MM.1S (cell line): ENCODE results near the gene ARID3B.

Source experiments
- DNase-seq: peaks from one replicate; pipeline ENCODE4 v3.0.0-alpha.2; 2015
- H2AFZ ChIP-seq: fragments of 300-600 bp; sonication (generic); 2 replicates; pipeline ENCODE4 v1.6.0; 2016; ENCODE audit warnings: antibody characterized with exemption, low read length
- H3F3A ChIP-seq: fragments of 300-600 bp; sonication (generic); 2 replicates; pipeline ENCODE4 v1.6.1; 2016; ENCODE audit warnings: mild to moderate bottlenecking, antibody characterized with exemption, low read length, moderate library complexity, mixed read lengths; ENCODE audit not compliant: insufficient read depth
- H3K27ac ChIP-seq: fragments of 300-600 bp; sonication (generic); 2 replicates; pipeline ENCODE4 v1.5.1; 2016; ENCODE audit warnings: mild to moderate bottlenecking, low read length
- H3K27me3 ChIP-seq: fragments of 300-600 bp; sonication (generic); replicated peaks from 2 replicates; pipeline ENCODE4 v1.6.0; 2016; ENCODE audit warnings: low read length; ENCODE audit not compliant: insufficient read depth
- H3K36me3 ChIP-seq: fragments of 300-600 bp; sonication (generic); replicated peaks from 2 replicates; pipeline ENCODE4 v1.6.1; 2016; ENCODE audit warnings: mild to moderate bottlenecking, low read length, mixed read lengths; ENCODE audit not compliant: insufficient read depth
- H3K4me1 ChIP-seq: fragments of 300-600 bp; sonication (generic); 2 replicates; pipeline ENCODE4 v1.6.1; 2016; ENCODE audit warnings: low read length, mixed read lengths
- H3K4me2 ChIP-seq: fragments of 300-600 bp; sonication (generic); 2 replicates; pipeline ENCODE4 v1.6.0; 2016; ENCODE audit warnings: low read depth, low read length
- H3K4me3 ChIP-seq: fragments of 300-600 bp; sonication (generic); 2 replicates; pipeline ENCODE4 v1.5.1; 2016; ENCODE audit warnings: low read length, mixed read lengths
- H3K79me2 ChIP-seq: fragments of 300-600 bp; sonication (generic); 2 replicates; pipeline ENCODE4 v1.6.1; 2016; ENCODE audit warnings: mixed run types, low read length, mixed read lengths
- H3K9ac ChIP-seq: fragments of 300-600 bp; sonication (generic); 2 replicates; pipeline ENCODE4 v1.6.1; 2016; ENCODE audit warnings: low read length, mixed read lengths
- H3K9me2 ChIP-seq: fragments of 300-600 bp; sonication (generic); replicated peaks from 2 replicates; pipeline ENCODE4 v1.6.1; 2016; ENCODE audit warnings: mild to moderate bottlenecking, low read length, mixed read lengths; ENCODE audit not compliant: insufficient read depth
- H3K9me3 ChIP-seq: fragments of 300-600 bp; sonication (generic); replicated peaks from 2 replicates; pipeline ENCODE4 v1.6.1; 2016; ENCODE audit warnings: mild to moderate bottlenecking, low read length, mixed read lengths; ENCODE audit not compliant: insufficient read depth
- H4K20me1 ChIP-seq: fragments of 300-600 bp; sonication (generic); 2 replicates; pipeline ENCODE4 v1.6.1; 2016; ENCODE audit warnings: mild to moderate bottlenecking, low read length, moderate library complexity, mixed read lengths; ENCODE audit not compliant: insufficient read depth
- EZH2 ChIP-seq: fragments of 300-600 bp; sonication (generic); optimal IDR thresholded peaks from 2 replicates; pipeline ENCODE3; 2017; ENCODE audit warnings: low read depth, mild to moderate bottlenecking, antibody characterized with exemption, low read length, mixed read lengths
- EZH2phosphoT487 ChIP-seq: fragments of 300-600 bp; sonication (generic); IDR thresholded peaks from 2 replicates; pipeline ENCODE4 v1.6.1; 2018; ENCODE audit warnings: antibody characterized with exemption, low read length
- TF ChIP-seq, protein P1 (sequence below): fragments of 300-600 bp; sonication (generic); IDR thresholded peaks from 2 replicates; pipeline ENCODE4 v1.5.1; 2016; ENCODE audit warnings: antibody characterized with exemption, low read length, mixed read lengths

The ARID3B gene, protein sequence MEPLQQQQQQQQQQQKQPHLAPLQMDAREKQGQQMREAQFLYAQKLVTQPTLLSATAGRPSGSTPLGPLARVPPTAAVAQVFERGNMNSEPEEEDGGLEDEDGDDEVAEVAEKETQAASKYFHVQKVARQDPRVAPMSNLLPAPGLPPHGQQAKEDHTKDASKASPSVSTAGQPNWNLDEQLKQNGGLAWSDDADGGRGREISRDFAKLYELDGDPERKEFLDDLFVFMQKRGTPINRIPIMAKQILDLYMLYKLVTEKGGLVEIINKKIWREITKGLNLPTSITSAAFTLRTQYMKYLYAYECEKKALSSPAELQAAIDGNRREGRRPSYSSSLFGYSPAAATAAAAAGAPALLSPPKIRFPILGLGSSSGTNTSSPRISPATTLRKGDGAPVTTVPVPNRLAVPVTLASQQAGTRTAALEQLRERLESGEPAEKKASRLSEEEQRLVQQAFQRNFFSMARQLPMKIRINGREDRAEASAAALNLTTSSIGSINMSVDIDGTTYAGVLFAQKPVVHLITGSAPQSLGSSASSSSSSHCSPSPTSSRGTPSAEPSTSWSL

GRCh38 chr15:74540761-74541493, at the start of gene ARID3B:
ARID3B (plus strand) TSS chr15:74541220; CDS start chr15:74543937, 2,717 bp downstream.
- Histone ChIP-seq H3K27me3 (no peaks in the 10 kb centered on the region), H4K20me1 (no peaks in the 10 kb centered on the region), H3F3A (peaks cover 54% of the 10 kb centered on the region), H3K9me2 (no peaks in the 10 kb centered on the region), H3K4me3 (peak within 1 kb of the TSS; percentile 87), H3K4me2 (peak within 1 kb of the TSS; percentile 86), H3K79me2 (peaks cover 66% of the 10 kb centered on the region), H3K36me3 (no peaks in the 10 kb centered on the region; the same call in 1 of the 2 replicates), H3K9me3 (no peaks in the 10 kb centered on the region), H3K9ac (peak within 1 kb of the TSS; percentile 98), H2AFZ (peak within 1 kb of the TSS; percentile 43), H3K27ac (peak within 1 kb of the TSS; percentile 93), H3K4me1 (peaks cover 18% of the 10 kb centered on the region)
- peak; percentile 99 for DNase-seq
- TF ChIP-seq EZH2phosphoT487: no peak
- TF ChIP-seq, protein P1, sequence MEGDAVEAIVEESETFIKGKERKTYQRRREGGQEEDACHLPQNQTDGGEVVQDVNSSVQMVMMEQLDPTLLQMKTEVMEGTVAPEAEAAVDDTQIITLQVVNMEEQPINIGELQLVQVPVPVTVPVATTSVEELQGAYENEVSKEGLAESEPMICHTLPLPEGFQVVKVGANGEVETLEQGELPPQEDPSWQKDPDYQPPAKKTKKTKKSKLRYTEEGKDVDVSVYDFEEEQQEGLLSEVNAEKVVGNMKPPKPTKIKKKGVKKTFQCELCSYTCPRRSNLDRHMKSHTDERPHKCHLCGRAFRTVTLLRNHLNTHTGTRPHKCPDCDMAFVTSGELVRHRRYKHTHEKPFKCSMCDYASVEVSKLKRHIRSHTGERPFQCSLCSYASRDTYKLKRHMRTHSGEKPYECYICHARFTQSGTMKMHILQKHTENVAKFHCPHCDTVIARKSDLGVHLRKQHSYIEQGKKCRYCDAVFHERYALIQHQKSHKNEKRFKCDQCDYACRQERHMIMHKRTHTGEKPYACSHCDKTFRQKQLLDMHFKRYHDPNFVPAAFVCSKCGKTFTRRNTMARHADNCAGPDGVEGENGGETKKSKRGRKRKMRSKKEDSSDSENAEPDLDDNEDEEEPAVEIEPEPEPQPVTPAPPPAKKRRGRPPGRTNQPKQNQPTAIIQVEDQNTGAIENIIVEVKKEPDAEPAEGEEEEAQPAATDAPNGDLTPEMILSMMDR: no peak
- no peak for TF ChIP-seq EZH2

DNA sequence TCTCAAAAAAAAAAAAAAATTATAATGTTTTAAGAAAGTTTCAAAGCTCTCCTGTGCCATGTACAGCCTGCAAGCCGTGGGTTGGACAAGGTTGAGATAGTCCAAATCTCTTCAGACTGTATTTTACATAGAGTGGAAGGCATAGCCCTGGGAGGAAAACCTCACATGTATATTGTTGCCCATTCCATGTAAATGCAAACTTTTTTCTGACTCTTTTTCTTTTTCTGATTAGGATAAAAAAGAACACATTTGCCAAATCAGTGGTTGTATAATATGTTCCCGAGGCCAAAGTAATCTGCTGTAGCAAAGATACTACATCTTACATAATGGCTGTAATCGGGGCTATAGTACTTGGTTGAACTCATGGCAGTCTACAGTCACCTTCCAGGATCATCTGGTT, 44.4 kb upstream of the ARID3B start:
- Histone ChIP-seq H3K9me2 (no peaks in the 10 kb centered on the region), H4K20me1 (no peaks in the 10 kb centered on the region), H3K4me1 (peaks cover 10% of the 10 kb centered on the region), H3K9ac (no peak overlapping the region), H3K36me3 (no peaks in the 10 kb centered on the region), H3K27ac (no peak overlapping the region), H3K9me3 (no peaks in the 10 kb centered on the region), H3F3A (no peaks in the 10 kb centered on the region; the same call in 1 of the 2 replicates), H3K79me2 (no peaks in the 10 kb centered on the region), H3K27me3 (no peaks in the 10 kb centered on the region), H2AFZ (no peak overlapping the region), H3K4me3 (no peak overlapping the region), H3K4me2 (no peak overlapping the region)
- no peak for DNase-seq
- no peak for TF ChIP-seq EZH2
- no peak for TF ChIP-seq EZH2phosphoT487
- TF ChIP-seq, protein P1: no peak

- Histone ChIP-seq H2AFZ (no peak overlapping the region), H3K4me3 (no peak overlapping the region), H3K36me3 (no peaks in the 10 kb centered on the region), H3K27me3 (no peaks in the 10 kb centered on the region), H3K4me2 (no peak overlapping the region), H3K27ac (peak overlapping the region; percentile 33; the same call in 1 of the 2 replicates), H3K9me3 (no peaks in the 10 kb centered on the region), H3K79me2 (no peaks in the 10 kb centered on the region), H3K9ac (no peak overlapping the region), H3K4me1 (peaks cover 19% of the 10 kb centered on the region), H4K20me1 (no peaks in the 10 kb centered on the region), H3F3A (no peaks in the 10 kb centered on the region; the same call in 1 of the 2 replicates), H3K9me2 (no peaks in the 10 kb centered on the region)
- TF ChIP-seq EZH2phosphoT487 (no peak), EZH2 (no peak)
- TF ChIP-seq, protein P1: no peak
- DNase-seq: peak; percentile 54
Observed at GRCh38 chr15:74497584-74497983, 43.4 kb upstream of the ARID3B start.
